Duodenal mucosa (tissue), 2 donors: ENCODE data around the gene CLASP1.
"Not testable (repeated sequence)": the region's sequence is repeated elsewhere in the genome, so short reads cannot be mapped to it uniquely, and the experiment has no call there.

Source experiments
- H3K27ac ChIP-seq: one replicate; pipeline ENCODE4 v1.7.0; 2013; ENCODE audit warnings: low read depth, low read length
- H3K27me3 ChIP-seq, 2 donors: one replicate each; pipeline ENCODE4 v1.7.0; 2013; ENCODE audit warnings: low read length in 2 of 2, control low read depth in 1 of 2; ENCODE audit not compliant: insufficient read depth in 2 of 2, control insufficient read depth in 1 of 2
- H3K36me3 ChIP-seq, 2 donors: one replicate each; pipeline ENCODE4 v1.7.0; 2013; ENCODE audit warnings: low read length in 2 of 2, control low read depth in 1 of 2; ENCODE audit not compliant: insufficient read depth in 2 of 2, control insufficient read depth in 1 of 2
- H3K4me1 ChIP-seq, 2 donors: one replicate each; pipeline ENCODE4 v1.7.0; 2013; ENCODE audit warnings: low read length in 2 of 2, control low read depth in 1 of 2; ENCODE audit not compliant: insufficient read depth in 2 of 2, control insufficient read depth in 1 of 2
- H3K4me3 ChIP-seq, 2 donors: one replicate each; pipeline ENCODE4 v1.7.0; 2013; ENCODE audit warnings: low read length in 2 of 2, low read depth in 1 of 2
- H3K9ac ChIP-seq, 2 donors: one replicate each; pipeline ENCODE4 v1.7.0; 2013; ENCODE audit warnings: low read length in 2 of 2, low read depth in 1 of 2
- H3K9me3 ChIP-seq, 2 donors: one replicate each; pipeline ENCODE4 v1.7.0; 2013; ENCODE audit warnings: low read length in 2 of 2, control low read depth in 1 of 2; ENCODE audit not compliant: control insufficient read depth in 1 of 2

Gene CLASP1

GRCh38 chr2:121483021-121483420, 166.2 kb downstream of the CLASP1 start:
- Histone ChIP-seq H3K4me3 (no peak overlapping the region), H3K36me3 (no peaks in the 10 kb centered on the region), H3K27ac (no peak overlapping the region), H3K4me1 (peaks cover 14 to 22% of the 10 kb centered on the region in 2 donors), H3K9me3 (no peaks in the 10 kb centered on the region), H3K9ac (no peak overlapping the region), H3K27me3 (no peaks in the 10 kb centered on the region)

DNA sequence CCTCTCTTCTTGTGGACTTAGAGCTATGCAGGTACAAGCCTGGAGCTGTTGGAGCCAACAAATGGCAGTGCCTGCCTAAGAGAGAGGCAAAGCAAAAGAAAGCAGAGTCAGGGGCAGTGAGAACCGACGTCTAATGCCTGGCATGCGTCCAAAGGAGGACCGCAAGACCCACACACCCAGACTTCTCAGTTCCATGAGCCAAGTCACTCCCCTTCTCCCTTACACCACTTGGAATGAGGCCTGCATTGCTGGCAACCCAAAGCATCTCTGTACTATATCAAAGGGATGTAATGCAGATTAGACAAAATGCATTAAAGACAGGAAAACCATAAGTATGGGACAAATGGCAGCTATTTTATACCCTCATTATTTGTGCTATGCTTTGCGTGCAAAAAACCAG, 168.4 kb downstream of the CLASP1 start:
- Histone ChIP-seq H3K36me3 (no peaks in the 10 kb centered on the region), H3K4me3 (no peak overlapping the region), H3K9me3 (no peaks in the 10 kb centered on the region), H3K4me1 (peaks cover 14 to 22% of the 10 kb centered on the region in 2 donors), H3K27ac (no peak overlapping the region), H3K27me3 (no peaks in the 10 kb centered on the region), H3K9ac (no peak overlapping the region)

DNA sequence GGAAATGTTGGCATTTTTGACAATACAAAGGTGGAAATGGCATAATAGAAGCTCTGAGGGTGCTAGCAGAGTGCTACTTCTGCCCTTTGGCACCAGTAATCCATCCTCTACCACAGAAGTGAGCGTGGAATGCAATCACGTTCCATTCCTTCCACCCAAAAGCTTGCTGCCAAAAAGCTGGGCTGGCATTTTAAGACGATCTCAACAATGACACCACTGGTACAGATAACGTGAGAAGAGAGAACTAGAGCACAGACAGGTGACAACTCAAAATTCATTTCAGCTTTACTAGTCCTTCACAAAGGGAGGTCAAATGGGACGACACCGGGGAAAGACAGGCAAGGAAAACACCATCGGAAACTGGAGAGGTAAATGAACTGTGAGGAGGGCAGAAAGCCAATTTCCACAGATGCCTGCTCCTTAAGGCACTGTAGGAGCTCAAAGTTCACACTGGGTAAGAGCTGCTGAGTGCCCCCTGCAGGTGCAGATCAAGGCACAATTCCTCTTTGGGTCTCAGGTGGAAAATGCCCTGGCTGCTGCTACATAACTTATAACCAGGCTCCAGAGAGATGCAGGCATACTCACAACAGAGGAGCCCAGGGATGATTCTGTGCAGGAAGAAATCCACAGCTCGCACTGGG, 169.3 kb downstream of the CLASP1 start:
- H3K9me3 ChIP-seq = no peaks in the 10 kb centered on the region
- no peak overlapping the region for H3K4me3 ChIP-seq
- no peak overlapping the region for H3K27ac ChIP-seq
- H3K9ac ChIP-seq = no peak overlapping the region
- H3K4me1 ChIP-seq = peaks cover 14 to 22% of the 10 kb centered on the region in 2 donors
- no peaks in the 10 kb centered on the region for H3K27me3 ChIP-seq
- no peaks in the 10 kb centered on the region for H3K36me3 ChIP-seq

GRCh38 chr2:121478996-121479745, 170.1 kb downstream of the CLASP1 start:
- no peaks in the 10 kb centered on the region for H3K9me3 ChIP-seq
- H3K4me3 ChIP-seq = no peak overlapping the region
- H3K27me3 ChIP-seq = no peaks in the 10 kb centered on the region
- peaks cover 14 to 22% of the 10 kb centered on the region in 2 donors for H3K4me1 ChIP-seq
- H3K36me3 ChIP-seq = no peaks in the 10 kb centered on the region
- H3K27ac ChIP-seq = no peak overlapping the region
- no peak overlapping the region for H3K9ac ChIP-seq

- H3K4me3 ChIP-seq, H3K36me3 ChIP-seq, H3K27me3 ChIP-seq, H3K9me3 ChIP-seq, H3K27ac ChIP-seq, H3K9ac ChIP-seq: not testable (repeated sequence)
- peaks cover 14 to 22% of the 10 kb centered on the region in 2 donors for H3K4me1 ChIP-seq
Measured at GRCh38 chr2:121478358-121478995, 170.8 kb downstream of the CLASP1 start.

GRCh38 chr2:121476684-121477083, 172.6 kb downstream of the CLASP1 start:
- no peak overlapping the region for H3K9ac ChIP-seq
- no peak overlapping the region for H3K4me3 ChIP-seq
- H3K27ac ChIP-seq = no peak overlapping the region
- H3K27me3 ChIP-seq = no peaks in the 10 kb centered on the region
- H3K36me3 ChIP-seq = no peaks in the 10 kb centered on the region
- peaks cover 14 to 22% of the 10 kb centered on the region in 2 donors for H3K4me1 ChIP-seq
- H3K9me3 ChIP-seq = no peaks in the 10 kb centered on the region

- Histone ChIP-seq H3K36me3 (no peaks in the 10 kb centered on the region), H3K27me3 (no peaks in the 10 kb centered on the region), H3K4me3 (no peak overlapping the region), H3K9me3 (no peaks in the 10 kb centered on the region), H3K9ac (no peak overlapping the region), H3K4me1 (peaks cover 14 to 19% of the 10 kb centered on the region in 2 donors), H3K27ac (no peak overlapping the region)
Measured at GRCh38 chr2:121475811-121476571, 173.3 kb downstream of the CLASP1 start.

GRCh38 chr2:121473512-121473911, 175.8 kb downstream of the CLASP1 start:
- Histone ChIP-seq H3K36me3 (peaks cover 9 to 14% of the 10 kb centered on the region in 2 donors), H3K9me3 (no peaks in the 10 kb centered on the region), H3K9ac (no peak overlapping the region), H3K4me1 (no peaks in the 10 kb centered on the region), H3K27me3 (no peaks in the 10 kb centered on the region), H3K27ac (no peak overlapping the region), H3K4me3 (no peak overlapping the region)

DNA sequence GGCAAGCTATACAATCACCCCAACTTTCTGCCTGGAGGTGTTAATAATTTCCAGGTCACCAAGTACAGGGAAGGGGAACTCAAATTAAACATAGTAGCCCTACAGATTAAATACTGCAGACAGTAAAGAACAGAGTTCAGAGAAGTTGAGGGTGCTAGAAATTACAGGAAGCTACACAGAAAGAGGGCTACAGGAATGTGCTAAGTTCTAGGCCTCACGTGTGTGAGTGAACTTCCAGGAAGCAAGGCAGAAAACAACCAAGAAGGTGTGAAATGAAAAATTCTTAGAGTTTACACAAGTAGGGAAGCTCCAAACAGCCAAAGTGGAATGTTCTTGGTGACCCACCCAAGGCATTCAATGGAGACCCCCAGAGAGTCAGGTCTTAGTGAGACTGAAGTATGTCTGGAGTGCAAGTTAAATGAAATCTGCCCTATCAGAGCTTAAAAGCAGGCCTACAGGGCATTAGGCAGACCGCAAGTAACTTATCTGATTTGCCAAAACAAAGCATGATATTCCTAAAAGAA, 176.7 kb downstream of the CLASP1 start:
- no peak overlapping the region for H3K4me3 ChIP-seq
- no peaks in the 10 kb centered on the region for H3K9me3 ChIP-seq
- no peak overlapping the region for H3K27ac ChIP-seq
- H3K9ac ChIP-seq = no peak overlapping the region
- no peaks in the 10 kb centered on the region for H3K4me1 ChIP-seq
- H3K27me3 ChIP-seq = no peaks in the 10 kb centered on the region
- peaks cover 15 to 24% of the 10 kb centered on the region in 2 donors for H3K36me3 ChIP-seq
